HL-60 (cell line): ENCODE results near the gene SPIB.
A peak's percentile ranks its signal among the peaks of the same experiment; 100 is the strongest.

Experiments used
- DNase-seq, 2 experiments: peaks; one replicate each; pipeline ENCODE4 v3.0.0-alpha.2; 2010 to 2020; ENCODE audit warnings: low read depth in 1 of 2, low spot score in 1 of 2
- H3K27ac ChIP-seq: fragments of 250-450 bp; sonication (Bioruptor Pico); replicated peaks from 2 replicates; pipeline ENCODE4 v1.5.1; 2020; ENCODE audit warnings: mild to moderate bottlenecking, moderate library complexity
- H3K27me3 ChIP-seq: fragments of 250-450 bp; sonication (Bioruptor Pico); 2 replicates; pipeline ENCODE4 v1.5.1; 2021; ENCODE audit warnings: mild to moderate bottlenecking, moderate library complexity; ENCODE audit not compliant: insufficient read depth, poor library complexity, severe bottlenecking
- H3K4me3 ChIP-seq: replicated peaks from 2 replicates; pipeline ENCODE4 v1.5.1; 2011; ENCODE audit warnings: mild to moderate bottlenecking, control low read depth, low read length; ENCODE audit not compliant: insufficient read depth
- GABPA ChIP-seq: IDR thresholded peaks from 2 replicates; pipeline ENCODE4 v1.6.1; 2012; ENCODE audit warnings: low read depth
- POLR2AphosphoS5 ChIP-seq: IDR thresholded peaks from 2 replicates; pipeline ENCODE4 v1.6.1; 2012; ENCODE audit warnings: low read depth
- SPI1 ChIP-seq: IDR thresholded peaks from 2 replicates; pipeline ENCODE4 v1.6.1; 2012; ENCODE audit warnings: low read depth, mild to moderate bottlenecking, borderline replicate concordance
- TF ChIP-seq, protein P1 (sequence below): IDR thresholded peaks from 2 replicates; pipeline ENCODE4 v1.6.1; 2012; ENCODE audit warnings: low read depth; ENCODE audit not compliant: insufficient replicate concordance
- TF ChIP-seq, protein P2 (sequence below): IDR thresholded peaks from one replicate; pipeline ENCODE4 v1.5.1; 2011; ENCODE audit warnings: low read length, control low read depth, inconsistent platforms; ENCODE audit not compliant: insufficient read depth

The SPIB gene

DNA sequence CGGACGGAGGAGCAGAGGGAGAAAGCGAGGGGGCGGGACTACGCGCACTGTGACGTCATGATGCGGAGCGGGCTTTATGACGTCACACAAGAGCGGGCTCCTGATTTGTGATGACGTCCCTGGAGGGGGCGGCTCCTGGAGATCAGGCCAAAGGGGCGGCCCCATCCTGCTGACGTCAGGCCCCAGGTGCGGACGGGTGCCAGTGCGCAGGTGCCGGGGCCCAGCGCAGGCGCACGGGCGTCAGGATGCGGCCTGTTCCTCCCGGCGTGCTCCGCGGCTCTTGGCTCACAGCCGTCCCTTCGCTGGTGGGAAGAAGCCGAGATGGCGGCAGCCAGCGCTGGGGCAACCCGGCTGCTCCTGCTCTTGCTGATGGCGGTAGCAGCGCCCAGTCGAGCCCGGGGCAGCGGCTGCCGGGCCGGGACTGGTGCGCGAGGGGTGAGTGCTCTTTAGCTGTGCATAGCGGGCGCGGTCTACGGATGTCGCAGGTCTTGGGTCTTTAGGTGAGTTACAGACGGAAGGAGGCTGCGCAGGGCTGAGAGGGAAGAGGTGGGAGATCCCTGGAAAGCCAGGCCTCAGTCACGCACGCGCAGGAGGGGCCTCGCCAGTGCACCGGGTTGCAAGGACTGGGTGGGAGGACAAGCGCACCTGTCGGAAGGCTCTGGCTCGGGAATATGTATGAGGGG, 57.6 kb downstream of the SPIB start, which contains the start of the genes EMC10 and GARIN5A:
Gene EMC10 (plus strand): TSS at position 284 of the 683 bp plus-strand sequence. CDS start 38 bp downstream, at position 322.
Gene GARIN5A (minus strand): TSS at position 625 of the 683 bp plus-strand sequence. CDS start 460 bp downstream, at position 165.
- peak within 1 kb of the TSS; percentile 75 for H3K4me3 ChIP-seq
- H3K27me3 ChIP-seq: no peaks in the 10 kb centered on the region
- DNase-seq: peak; percentile 62 to 70
- peak within 1 kb of the TSS; percentile 67 for H3K27ac ChIP-seq
- no peak for TF ChIP-seq GABPA
- TF ChIP-seq, protein P1, sequence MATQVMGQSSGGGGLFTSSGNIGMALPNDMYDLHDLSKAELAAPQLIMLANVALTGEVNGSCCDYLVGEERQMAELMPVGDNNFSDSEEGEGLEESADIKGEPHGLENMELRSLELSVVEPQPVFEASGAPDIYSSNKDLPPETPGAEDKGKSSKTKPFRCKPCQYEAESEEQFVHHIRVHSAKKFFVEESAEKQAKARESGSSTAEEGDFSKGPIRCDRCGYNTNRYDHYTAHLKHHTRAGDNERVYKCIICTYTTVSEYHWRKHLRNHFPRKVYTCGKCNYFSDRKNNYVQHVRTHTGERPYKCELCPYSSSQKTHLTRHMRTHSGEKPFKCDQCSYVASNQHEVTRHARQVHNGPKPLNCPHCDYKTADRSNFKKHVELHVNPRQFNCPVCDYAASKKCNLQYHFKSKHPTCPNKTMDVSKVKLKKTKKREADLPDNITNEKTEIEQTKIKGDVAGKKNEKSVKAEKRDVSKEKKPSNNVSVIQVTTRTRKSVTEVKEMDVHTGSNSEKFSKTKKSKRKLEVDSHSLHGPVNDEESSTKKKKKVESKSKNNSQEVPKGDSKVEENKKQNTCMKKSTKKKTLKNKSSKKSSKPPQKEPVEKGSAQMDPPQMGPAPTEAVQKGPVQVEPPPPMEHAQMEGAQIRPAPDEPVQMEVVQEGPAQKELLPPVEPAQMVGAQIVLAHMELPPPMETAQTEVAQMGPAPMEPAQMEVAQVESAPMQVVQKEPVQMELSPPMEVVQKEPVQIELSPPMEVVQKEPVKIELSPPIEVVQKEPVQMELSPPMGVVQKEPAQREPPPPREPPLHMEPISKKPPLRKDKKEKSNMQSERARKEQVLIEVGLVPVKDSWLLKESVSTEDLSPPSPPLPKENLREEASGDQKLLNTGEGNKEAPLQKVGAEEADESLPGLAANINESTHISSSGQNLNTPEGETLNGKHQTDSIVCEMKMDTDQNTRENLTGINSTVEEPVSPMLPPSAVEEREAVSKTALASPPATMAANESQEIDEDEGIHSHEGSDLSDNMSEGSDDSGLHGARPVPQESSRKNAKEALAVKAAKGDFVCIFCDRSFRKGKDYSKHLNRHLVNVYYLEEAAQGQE: no peak
- peak; percentile 27; the same call in 1 of the 2 replicates for TF ChIP-seq POLR2AphosphoS5
- TF ChIP-seq, protein P2, sequence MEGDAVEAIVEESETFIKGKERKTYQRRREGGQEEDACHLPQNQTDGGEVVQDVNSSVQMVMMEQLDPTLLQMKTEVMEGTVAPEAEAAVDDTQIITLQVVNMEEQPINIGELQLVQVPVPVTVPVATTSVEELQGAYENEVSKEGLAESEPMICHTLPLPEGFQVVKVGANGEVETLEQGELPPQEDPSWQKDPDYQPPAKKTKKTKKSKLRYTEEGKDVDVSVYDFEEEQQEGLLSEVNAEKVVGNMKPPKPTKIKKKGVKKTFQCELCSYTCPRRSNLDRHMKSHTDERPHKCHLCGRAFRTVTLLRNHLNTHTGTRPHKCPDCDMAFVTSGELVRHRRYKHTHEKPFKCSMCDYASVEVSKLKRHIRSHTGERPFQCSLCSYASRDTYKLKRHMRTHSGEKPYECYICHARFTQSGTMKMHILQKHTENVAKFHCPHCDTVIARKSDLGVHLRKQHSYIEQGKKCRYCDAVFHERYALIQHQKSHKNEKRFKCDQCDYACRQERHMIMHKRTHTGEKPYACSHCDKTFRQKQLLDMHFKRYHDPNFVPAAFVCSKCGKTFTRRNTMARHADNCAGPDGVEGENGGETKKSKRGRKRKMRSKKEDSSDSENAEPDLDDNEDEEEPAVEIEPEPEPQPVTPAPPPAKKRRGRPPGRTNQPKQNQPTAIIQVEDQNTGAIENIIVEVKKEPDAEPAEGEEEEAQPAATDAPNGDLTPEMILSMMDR: no peak

DNA sequence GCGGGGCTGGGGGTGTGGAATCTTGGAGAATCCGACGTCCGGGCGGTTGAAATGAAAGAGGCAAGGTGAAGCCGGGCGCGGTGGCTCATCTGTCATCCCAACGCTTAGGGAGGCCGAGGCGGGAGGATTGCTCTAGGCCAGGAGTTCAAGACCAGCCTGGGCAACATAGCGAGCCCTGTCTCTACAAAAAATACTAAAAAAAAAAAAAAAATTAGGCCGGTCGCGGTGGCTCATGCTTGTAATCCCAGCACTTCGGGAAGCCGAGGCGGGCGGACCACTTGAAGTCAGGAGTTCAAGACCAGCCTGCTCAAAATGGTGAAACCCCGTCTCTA, 58.1 kb downstream of the SPIB start:
- TF ChIP-seq SPI1 (no peak), POLR2AphosphoS5 (no peak), GABPA (no peak)
- TF ChIP-seq, protein P1: no peak
- TF ChIP-seq, protein P2: no peak
- H3K27ac ChIP-seq: peak overlapping the region; percentile 67
- no peaks in the 10 kb centered on the region for H3K27me3 ChIP-seq
- peak overlapping the region; percentile 75 for H3K4me3 ChIP-seq
- no peak for DNase-seq

DNA sequence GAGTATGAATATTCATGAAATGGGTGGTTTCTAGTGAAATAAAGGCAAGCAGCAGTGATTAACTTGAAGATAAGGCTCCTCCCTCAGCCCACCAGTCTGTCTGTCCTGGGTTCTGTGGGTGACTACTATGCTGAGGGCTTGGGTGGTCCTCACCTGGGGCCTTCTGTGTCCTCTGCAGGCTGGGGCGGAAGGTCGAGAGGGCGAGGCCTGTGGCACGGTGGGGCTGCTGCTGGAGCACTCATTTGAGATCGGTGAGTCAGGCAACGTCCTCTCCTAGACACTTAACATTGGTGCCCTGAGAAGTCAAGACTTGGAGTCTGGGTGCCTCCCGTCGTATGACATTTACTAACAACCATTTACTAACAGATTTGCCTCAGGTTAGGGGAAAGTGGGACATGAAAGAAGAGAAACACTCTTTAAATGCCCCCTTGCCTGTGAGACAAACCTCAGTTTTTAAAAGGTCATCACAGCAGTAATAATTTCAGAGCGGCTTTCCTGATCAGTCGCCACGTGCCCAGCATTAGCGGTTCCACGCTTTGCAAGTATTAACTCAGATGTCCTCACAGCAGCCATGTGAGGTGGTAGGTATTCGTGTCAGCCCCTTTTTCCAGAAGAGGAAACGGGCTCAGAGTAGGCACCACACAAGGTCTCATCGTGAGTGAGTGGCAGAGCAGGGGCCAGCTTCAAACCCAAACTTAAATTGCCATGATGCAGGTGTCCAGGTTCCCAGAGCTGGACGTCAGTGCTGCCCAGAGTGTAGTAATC, 59.2 kb downstream of the SPIB start:
- Histone ChIP-seq H3K4me3 (no peak overlapping the region), H3K27me3 (no peaks in the 10 kb centered on the region), H3K27ac (no peak overlapping the region)
- TF ChIP-seq POLR2AphosphoS5 (no peak), GABPA (no peak), SPI1 (no peak)
- TF ChIP-seq, protein P1: no peak
- TF ChIP-seq, protein P2: no peak
- no peak for DNase-seq
